Neural cell (in vitro differentiated cells): ENCODE measurements around the gene FAM209A. TPM values are rescaled to one million over a fixed set of nuclear protein-coding genes. Genes with fewer than 3 reads are reported as not detected.
"Not testable (repeated sequence)": the region's sequence is repeated elsewhere in the genome, so short reads cannot be mapped to it uniquely, and the experiment has no call there.

ENCODE experiments used
- H2AFZ ChIP-seq: fragments of 200-600, 300-800 bp; sonication (generic), shearing (Covaris generic); 2 replicates; pipeline ENCODE4 v1.6.0; 2014; ENCODE audit warnings: low read depth, mild to moderate bottlenecking, antibody characterized with exemption, low read length, moderate library complexity
- H3F3A ChIP-seq: fragments of 200-600 bp; shearing (Covaris generic); 2 replicates; pipeline ENCODE4 v1.6.1; 2016; ENCODE audit warnings: mild to moderate bottlenecking, moderate library complexity, mixed read lengths, antibody characterized with exemption, low read length; ENCODE audit not compliant: insufficient read depth, poor library complexity, severe bottlenecking
- H3K27ac ChIP-seq: fragments of 200-600, 300-800 bp; sonication (generic), shearing (Covaris generic); 2 replicates; pipeline ENCODE4 v1.5.1; 2014; ENCODE audit warnings: mild to moderate bottlenecking, low read length, moderate library complexity
- H3K27me3 ChIP-seq: fragments of 300-800, 200-600 bp; sonication (generic), shearing (Covaris generic); 2 replicates; pipeline ENCODE4 v1.6.0; 2014; ENCODE audit warnings: mild to moderate bottlenecking, low read depth, low read length, moderate library complexity; ENCODE audit not compliant: insufficient read depth
- H3K36me3 ChIP-seq: fragments of 300-800, 200-600 bp; sonication (generic), shearing (Covaris generic); 2 replicates; pipeline ENCODE4 v1.5.1; 2014; ENCODE audit warnings: mild to moderate bottlenecking, antibody characterized with exemption, low read length, moderate library complexity; ENCODE audit not compliant: insufficient read depth
- H3K4me2 ChIP-seq: fragments of 300-800, 200-600 bp; sonication (generic), shearing (Covaris generic); 2 replicates; pipeline ENCODE4 v1.6.0; 2014; ENCODE audit warnings: mild to moderate bottlenecking, low read length
- H3K4me3 ChIP-seq: fragments of 300-800, 200-600 bp; sonication (generic), shearing (Covaris generic); 2 replicates; pipeline ENCODE4 v1.5.1; 2014; ENCODE audit warnings: mild to moderate bottlenecking, low read length, moderate library complexity
- H3K79me2 ChIP-seq: fragments of 200-600 bp; shearing (Covaris generic); replicated peaks from 2 replicates; pipeline ENCODE4 v1.6.0; 2014; ENCODE audit warnings: mild to moderate bottlenecking, low read length, moderate library complexity; ENCODE audit not compliant: insufficient read depth
- H3K9ac ChIP-seq: fragments of 300-800, 200-600 bp; sonication (generic), shearing (Covaris generic); 2 replicates; pipeline ENCODE4 v1.6.1; 2016; ENCODE audit warnings: mild to moderate bottlenecking, low read length, mixed read lengths
- H3K9me2 ChIP-seq: fragments of 200-600 bp; shearing (Covaris generic); 2 replicates; pipeline ENCODE4 v1.6.1; 2016; ENCODE audit warnings: mild to moderate bottlenecking, low read length, mixed read lengths; ENCODE audit not compliant: insufficient read depth
- H3K9me3 ChIP-seq: fragments of 200-600, 300-800 bp; sonication (generic), shearing (Covaris generic); 2 replicates; pipeline ENCODE4 v1.6.1; 2016; ENCODE audit warnings: mild to moderate bottlenecking, mixed run types, low read length, moderate library complexity, mixed read lengths
- H4K20me1 ChIP-seq: fragments of 200-600 bp; shearing (Covaris generic); 2 replicates; pipeline ENCODE4 v1.6.1; 2016; ENCODE audit warnings: mild to moderate bottlenecking, mixed run types; ENCODE audit not compliant: insufficient read depth
- CTCF ChIP-seq: fragments of 450-650 bp; IDR thresholded peaks from 2 replicates; pipeline ENCODE4 v1.5.1; 2014; ENCODE audit warnings: antibody characterized with exemption, mild to moderate bottlenecking, moderate library complexity; ENCODE audit not compliant: poor library complexity, severe bottlenecking
- EP300 ChIP-seq: fragments of 450-650 bp; conservative IDR thresholded peaks from 2 replicates; pipeline ENCODE4 v1.6.1; 2014; ENCODE audit warnings: antibody characterized with exemption, mild to moderate bottlenecking, moderate library complexity; ENCODE audit not compliant: poor library complexity, severe bottlenecking
- EZH2 ChIP-seq: fragments of 200-600, 300-800 bp; shearing (Covaris generic), sonication (generic); IDR thresholded peaks from 2 replicates; pipeline ENCODE4 v1.6.1; 2014; ENCODE audit warnings: antibody characterized with exemption, low read length, borderline replicate concordance, mild to moderate bottlenecking; ENCODE audit not compliant: insufficient read depth, poor library complexity, severe bottlenecking
- MXI1 ChIP-seq: fragments of 450-650 bp; conservative IDR thresholded peaks from 2 replicates; pipeline ENCODE4 v1.6.1; 2014; ENCODE audit warnings: antibody characterized with exemption, mild to moderate bottlenecking; ENCODE audit not compliant: poor library complexity, severe bottlenecking
- POLR2AphosphoS5 ChIP-seq: IDR thresholded peaks from 2 replicates; pipeline ENCODE4 v1.6.1; 2012
- RAD21 ChIP-seq: fragments of 450-650 bp; conservative IDR thresholded peaks from 2 replicates; pipeline ENCODE4 v1.6.1; 2014; ENCODE audit warnings: antibody characterized with exemption, mild to moderate bottlenecking, moderate library complexity
- REST ChIP-seq: IDR thresholded peaks from 2 replicates; pipeline ENCODE4 v1.6.1; 2012; ENCODE audit warnings: borderline replicate concordance
- SMC3 ChIP-seq: fragments of 450-650 bp; conservative IDR thresholded peaks from 2 replicates; pipeline ENCODE4 v1.6.1; 2014; ENCODE audit warnings: antibody characterized with exemption, mild to moderate bottlenecking, moderate library complexity; ENCODE audit not compliant: poor library complexity
- TAF1 ChIP-seq: IDR thresholded peaks from 2 replicates; pipeline ENCODE4 v1.6.1; 2012; ENCODE audit warnings: low read depth
- polyA plus RNA-seq: library from polyadenylated mRNA; depleted of rRNA; stranded (reverse); fragments of >200 nt; gene quantifications from 2 replicates; pipeline ENCODE4 v1.2.3, GENCODE V29; 2014

FAM209A gene
- polyA plus RNA-seq, 1 donor from 2014 or later, result not detected

GRCh38 chr20:56554869-56555268 lies 30.3 kb downstream of the FAM209A start:
- no peaks in the 10 kb centered on the region for H3F3A ChIP-seq
- H3K4me2 ChIP-seq, result no peak overlapping the region
- H4K20me1 ChIP-seq, result no peaks in the 10 kb centered on the region
- H3K4me3 ChIP-seq, result no peak overlapping the region
- TF ChIP-seq CTCF (no peak), POLR2AphosphoS5 (no peak), TAF1 (no peak), SMC3 (no peak), MXI1 (no peak), EZH2 (no peak), REST (no peak), RAD21 (no peak), EP300 (no peak)
- no peaks in the 10 kb centered on the region for H3K36me3 ChIP-seq
- H3K27me3 ChIP-seq, result no peaks in the 10 kb centered on the region
- no peaks in the 10 kb centered on the region for H3K9me2 ChIP-seq
- no peak overlapping the region for H2AFZ ChIP-seq
- no peaks in the 10 kb centered on the region for H3K79me2 ChIP-seq
- no peaks in the 10 kb centered on the region for H3K9me3 ChIP-seq
- H3K27ac ChIP-seq, result no peak overlapping the region
- no peak overlapping the region for H3K9ac ChIP-seq

GRCh38 chr20:56558968-56559367 lies 34.4 kb downstream of the FAM209A start:
- H3K36me3 ChIP-seq, result no peaks in the 10 kb centered on the region
- no peaks in the 10 kb centered on the region for H3K9me3 ChIP-seq
- no peak overlapping the region for H2AFZ ChIP-seq
- H3K4me2 ChIP-seq, result no peak overlapping the region
- no peaks in the 10 kb centered on the region for H3F3A ChIP-seq
- no peak overlapping the region for H3K4me3 ChIP-seq
- H3K9ac ChIP-seq, result no peak overlapping the region
- TF ChIP-seq RAD21 (no peak), MXI1 (no peak), REST (no peak), SMC3 (no peak), EZH2 (no peak), TAF1 (no peak), POLR2AphosphoS5 (no peak), CTCF (no peak), EP300 (no peak)
- no peak overlapping the region for H3K27ac ChIP-seq
- H3K9me2 ChIP-seq, result no peaks in the 10 kb centered on the region
- H3K79me2 ChIP-seq, result no peaks in the 10 kb centered on the region
- no peaks in the 10 kb centered on the region for H4K20me1 ChIP-seq
- no peaks in the 10 kb centered on the region for H3K27me3 ChIP-seq

GRCh38 chr20:56564526-56564925 lies 40.0 kb downstream of the FAM209A start:
- H3K9ac ChIP-seq, H3K27me3 ChIP-seq: not testable (repeated sequence)

More at GRCh38 chr20:56564526-56564925, 40.0 kb downstream of the FAM209A start:
- H2AFZ ChIP-seq, H3K9me3 ChIP-seq, H3K79me2 ChIP-seq, H4K20me1 ChIP-seq, H3K36me3 ChIP-seq, H3K4me3 ChIP-seq, H3K4me2 ChIP-seq, H3K9me2 ChIP-seq, H3F3A ChIP-seq, H3K27ac ChIP-seq: not testable (repeated sequence)
